K562 (cell line): Measurements from ENCODE around the gene NTN3. TPM values are rescaled to one million over a fixed set of nuclear protein-coding genes. Genes with fewer than 3 reads are reported as not detected.
"Not testable (repeated sequence)": the region's sequence is repeated elsewhere in the genome, so short reads cannot be mapped to it uniquely, and the experiment has no call there.

Experiments used
- ATAC-seq: fragments of 200-7000 bp; cut with Tn5 transposase; 3 replicates; pipeline ENCODE4 v1.9.1; 2020; ENCODE audit warnings: moderate library complexity
- BruUV-seq: library from RNA; stranded (reverse); fragments of 400-500 nt; replicated peaks from 2 replicates; lab custom pipeline; 2021; lab: Mats Ljungman, UMichigan
- CTCF ChIA-PET: fragments of 300-600 bp; formaldehyde crosslinking; extraction: SDS; loops from one replicate; lab custom pipeline; 2021; ENCODE audit warnings: low intra/inter-chr PET ratio; lab: Yijun Ruan, JAX
- POLR2A ChIA-PET: fragments of 300-600, 350-650 bp; sonication (Branson Sonifier 250); formaldehyde crosslinking; extraction: SDS; loops from one replicate; lab custom pipeline; 2021; ENCODE audit warnings: antibody characterized with exemption, inconsistent platforms; lab: Yijun Ruan, JAX
- DNase-seq, 4 experiments: peaks; one replicate each; pipeline versions ENCODE4 v3.0.0 to v3.0.0-alpha.2; 2011 to 2018; ENCODE audit warnings: low spot score in 3 of 4, mixed read lengths in 3 of 4; ENCODE audit errors: extremely low read depth in 1 of 4
- FAIRE-seq: peaks from 2 replicates; lab custom pipeline; 2011; peaks lifted over from hg19 to GRCh38; lab: Jason Lieb, UNC
- H2AFZ ChIP-seq: 2 replicates; pipeline ENCODE4 v1.6.0; 2011; ENCODE audit warnings: low read depth, low read length, control low read depth, inconsistent platforms
- H3K27ac ChIP-seq: fragments of 200-600 bp; 3 replicates; pipeline ENCODE4 v1.8.0; 2011; ENCODE audit warnings: low read depth, mild to moderate bottlenecking, control low read depth, inconsistent platforms, low read length, moderate library complexity, mixed read lengths; ENCODE audit errors: extremely low read depth
- H3K27me3 ChIP-seq, 2 experiments: fragments of 300-600 bp in 1 of 2; 2 replicates in 1 of 2; 3 replicates in 1 of 2; pipeline versions ENCODE4 v1.6.0 to v1.8.0; 2011; ENCODE audit warnings: inconsistent platforms in 2 of 2, low read length in 2 of 2, mild to moderate bottlenecking in 1 of 2, mixed read lengths in 1 of 2, moderate library complexity in 1 of 2; ENCODE audit not compliant: control insufficient read depth in 2 of 2, insufficient read depth in 2 of 2
- H3K36me3 ChIP-seq: fragments of 300-600 bp; 3 replicates; pipeline ENCODE4 v1.8.0; 2011; ENCODE audit warnings: mild to moderate bottlenecking, low read length, inconsistent platforms; ENCODE audit not compliant: control insufficient read depth, insufficient read depth
- H3K4me1 ChIP-seq, 2 experiments: fragments of 200-600 bp in 1 of 2; replicated peaks in 1 of 2; 2 replicates in 1 of 2; 3 replicates in 1 of 2; pipeline versions ENCODE4 v1.5.1 to v1.8.0; 2011; ENCODE audit warnings: inconsistent platforms in 2 of 2, low read length in 2 of 2, mild to moderate bottlenecking in 1 of 2, mixed read lengths in 1 of 2, moderate library complexity in 1 of 2; ENCODE audit not compliant: control insufficient read depth in 2 of 2, insufficient read depth in 2 of 2
- H3K4me2 ChIP-seq: 2 replicates; pipeline ENCODE4 v1.6.1; 2011; ENCODE audit warnings: low read length, control low read depth, inconsistent platforms, mixed read lengths; ENCODE audit not compliant: insufficient read depth
- H3K4me3 ChIP-seq: fragments of 200-600 bp; sonication (generic), shearing (Covaris generic); 2 replicates; pipeline ENCODE4 v1.5.1; 2016; ENCODE audit warnings: control low read depth, inconsistent platforms
- H3K79me2 ChIP-seq: fragments of 200-600 bp; 3 replicates; pipeline ENCODE4 v1.8.0; 2011; ENCODE audit warnings: low read length, inconsistent platforms; ENCODE audit not compliant: control insufficient read depth, insufficient read depth
- H3K9ac ChIP-seq, 2 experiments: 2 replicates each; pipeline versions ENCODE4 v1.6.0 to v1.6.1; 2011; ENCODE audit warnings: low read depth in 2 of 2, low read length in 2 of 2, control low read depth in 1 of 2, inconsistent platforms in 1 of 2, mild to moderate bottlenecking in 1 of 2, mixed read lengths in 1 of 2; ENCODE audit not compliant: insufficient read depth in 1 of 2
- H3K9me1 ChIP-seq: one replicate; pipeline ENCODE4 v1.6.0; 2011; ENCODE audit warnings: inconsistent platforms, mild to moderate bottlenecking, low read length, moderate library complexity; ENCODE audit not compliant: control insufficient read depth, insufficient read depth
- H3K9me3 ChIP-seq: replicated peaks from 2 replicates; pipeline ENCODE4 v1.5.1; 2011; ENCODE audit warnings: low read depth, low read length, inconsistent platforms; ENCODE audit not compliant: control insufficient read depth, insufficient read depth
- H4K20me1 ChIP-seq: replicated peaks from 2 replicates; pipeline ENCODE4 v1.6.1; 2011; ENCODE audit warnings: low read length, inconsistent platforms, mixed read lengths; ENCODE audit not compliant: control insufficient read depth, insufficient read depth
- POLR2A ChIP-seq: fragments of 450-650 bp; conservative IDR thresholded peaks from 2 replicates; pipeline ENCODE4 v1.6.1; 2016
- RBFOX2 ChIP-seq: fragments of 200-400 bp; formaldehyde crosslinking; IDR thresholded peaks from 2 replicates; pipeline ENCODE4 v1.6.1; 2017; ENCODE audit warnings: low read depth, mild to moderate bottlenecking, low read length, moderate library complexity
- SAFB ChIP-seq: fragments of 200-400 bp; formaldehyde crosslinking; IDR thresholded peaks from 2 replicates; pipeline ENCODE4 v1.6.1; 2017; ENCODE audit warnings: low read depth, low read length, borderline replicate concordance
- WGBS: fragments of 100-300 bp; shearing (Covaris generic); methylation state at CpG from one replicate; pipeline ENCODE4 v1.1.6; 2016; ENCODE audit warnings: low coverage, mixed read lengths; ENCODE audit not compliant: insufficient coverage; ENCODE audit errors: missing lambda C conversion rate; 5-methylcytosine and 5-hydroxymethylcytosine counted together
- in situ Hi-C: fragments of 300-500 bp; cut with MboI; formaldehyde crosslinking; loops from 4 replicates; pipeline ENCODE4 v1.15.0; 2018; ENCODE audit warnings: inconsistent platforms, mixed read lengths
- intact Hi-C: fragments of 100-400 bp; cut with micrococcal nuclease; formaldehyde crosslinking; loops from 2 replicates; pipeline ENCODE4 v1.14.2; 2022
- polyA plus RNA-seq, 8 experiments: library from polyadenylated mRNA; depleted of rRNA in 4 of 8; stranded (reverse) in 5 of 8; unstranded in 3 of 8; fragments of >200 nt; fragmentation: Nextera tagmentation in 2 of 8; fragmentation: Illumina TruSeq in 1 of 8; extraction: Ambion mirVana in 2 of 8; extraction: Trizol in 1 of 8; gene quantifications; 2 replicates each; pipeline versions ENCODE4 v1.2.1 to v1.2.3, GENCODE V29; 2011 to 2014; ENCODE audit warnings: inconsistent platforms in 1 of 8, missing spikeins in 1 of 8
- total RNA-seq, 7 experiments: library from RNA; depleted of rRNA in 6 of 7; stranded (reverse); fragments of >200 nt in 6 of 7; fragmentation: Illumina TruSeq in 2 of 7; extraction: Trizol in 2 of 7; gene quantifications; 2 replicates each; pipeline versions ENCODE4 v1.2.1 to v1.2.3, GENCODE V29; 2011 to 2021; ENCODE audit warnings: low replicate concordance in 1 of 7

The NTN3 gene
- total and polyA plus RNA-seq, 9 of the 15 experiments (the other 6 are each of a cell fraction or from before 2014, with no cell fraction given) = not detected

DNA sequence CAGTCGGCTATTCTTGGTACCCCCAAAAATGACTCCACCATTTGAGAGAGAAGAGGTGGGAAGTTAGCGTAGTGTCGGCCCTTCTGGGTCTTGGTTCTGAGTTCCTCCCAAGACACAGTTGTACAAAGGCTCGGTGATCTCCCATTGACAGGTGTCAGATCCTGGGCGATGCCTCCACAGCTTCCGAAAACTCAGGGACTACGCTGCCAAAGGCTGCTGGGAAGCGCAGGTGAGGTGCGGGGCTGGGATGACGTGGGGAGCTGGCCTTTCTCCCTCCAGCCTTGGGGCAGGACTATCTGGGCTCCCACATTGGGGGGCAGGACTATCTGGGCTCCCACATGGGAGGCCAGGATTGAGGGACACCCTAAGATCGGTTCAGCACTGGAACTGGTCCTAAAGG is 31.5 kb upstream of the NTN3 start:
- H3K9me3 ChIP-seq = no peaks in the 10 kb centered on the region
- POLR2A ChIA-PET = interaction anchor here (0.6 to 3.4 kb wide), 6 partner anchors 11 to 813 kb away, joined by 3 to 17 read pairs (median 6); partner anchors contain the start of gene CCNF
- H3K27me3 ChIP-seq = no peaks in the 10 kb centered on the region
- no peaks in the 10 kb centered on the region for H3K9me1 ChIP-seq
- TF ChIP-seq SAFB (no peak), RBFOX2 (peak; percentile 50; the same call in 1 of the 2 replicates)
- no peak overlapping the region for H3K27ac ChIP-seq
- no peak overlapping the region for H3K4me3 ChIP-seq
- intact Hi-C loops = no loop called here
- FAIRE-seq (no peak), ATAC-seq (no peak; the same call in 2 of the 3 replicates), DNase-seq (no peak)
- WGBS = 88% methylated on average over 11 of the region's 11 CpGs
- peak overlapping the region in 1 of 2 experiments; percentile 82; a peak in 2 of 4 replicates for H3K9ac ChIP-seq
- H2AFZ ChIP-seq = no peak overlapping the region
- peaks cover 0 to 3% of the 10 kb centered on the region in 2 experiments; a peak in 1 of 5 replicates for H3K4me1 ChIP-seq
- CTCF ChIA-PET = no interaction called here
- no peaks in the 10 kb centered on the region for H4K20me1 ChIP-seq
- BruUV-seq = no TSS peak
- peaks cover 73% of the 10 kb centered on the region for H3K36me3 ChIP-seq
- H3K79me2 ChIP-seq = no peaks in the 10 kb centered on the region; the same call in 2 of the 3 replicates
- in situ Hi-C loops = no loop called here
- no peak overlapping the region for H3K4me2 ChIP-seq

DNA sequence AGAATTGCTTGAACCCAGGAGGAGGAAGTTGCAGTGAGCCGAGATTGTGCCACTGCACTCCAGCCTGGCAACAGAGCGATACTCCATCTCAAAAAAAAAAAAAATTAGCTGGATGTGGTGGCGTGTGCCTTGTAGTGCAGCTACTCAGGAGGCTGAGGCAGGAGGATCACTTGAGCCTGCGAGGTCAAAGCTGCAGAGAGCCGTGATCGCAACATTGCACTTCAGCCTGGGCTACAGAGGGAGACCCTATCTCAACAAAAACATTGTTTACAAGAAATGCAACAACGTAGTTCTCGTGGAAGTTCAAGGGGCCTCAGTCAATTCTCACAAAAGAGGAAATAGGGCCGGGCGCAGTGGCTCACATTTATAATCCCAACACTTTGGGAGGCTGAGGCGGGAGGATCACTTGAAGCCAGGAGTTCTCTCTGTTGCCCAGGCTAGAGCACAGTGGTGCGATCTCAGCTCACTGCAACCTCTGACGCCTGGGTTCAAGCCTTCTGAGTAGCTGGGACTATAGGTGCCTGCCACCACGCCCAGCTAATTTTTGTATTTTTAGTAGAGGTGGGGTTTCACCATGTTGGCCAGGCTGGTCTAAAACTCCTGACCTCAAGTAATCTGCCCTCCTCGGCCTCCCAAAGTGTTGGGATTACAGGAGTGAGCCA is 29.8 kb upstream of the NTN3 start:
- CTCF ChIA-PET, H2AFZ ChIP-seq, DNase-seq, H3K27me3 ChIP-seq, H3K4me3 ChIP-seq, intact Hi-C loops, FAIRE-seq, BruUV-seq, H3K4me1 ChIP-seq, H3K27ac ChIP-seq, ATAC-seq, H3K9me1 ChIP-seq, H3K9ac ChIP-seq, in situ Hi-C loops, H3K9me3 ChIP-seq, H3K4me2 ChIP-seq, H3K79me2 ChIP-seq, H4K20me1 ChIP-seq: not testable (repeated sequence)
- 0 out of 2 replicates have a peak, but pooled peaks have one; percentile 50 for TF ChIP-seq POLR2A
- POLR2A ChIA-PET = interaction anchor here (1.5 to 3.4 kb wide), 4 partner anchors 9 to 16 kb away, joined by 3 to 17 read pairs (median 9); partner anchors contain the start of gene CCNF
- WGBS = 86% methylated on average over 14 of the region's 15 CpGs
- H3K36me3 ChIP-seq = peaks cover 79% of the 10 kb centered on the region
